OCI-LY7 (cell line): ENCODE data around the gene RSPH6A. TPM values are rescaled to one million over a fixed set of nuclear protein-coding genes. Genes with fewer than 3 reads are reported as not detected.

Experiments used
- BruUV-seq: library from RNA; stranded (reverse); fragments of 400-500 nt; replicated peaks from 2 replicates; lab custom pipeline; 2021; lab: Mats Ljungman, UMichigan
- CTCF ChIA-PET: fragments of 300-600 bp; sonication (Branson Sonifier 250); formaldehyde crosslinking; loops from one replicate; lab custom pipeline; 2022; ENCODE audit warnings: antibody characterized with exemption; ENCODE audit not compliant: unreplicated experiment; lab: Charles Lee
- POLR2A ChIA-PET: fragments of 300-600 bp; sonication (Branson Sonifier 250); formaldehyde crosslinking; loops from one replicate; lab custom pipeline; 2022; ENCODE audit warnings: antibody characterized with exemption; lab: Charles Lee
- DNase-seq: peaks from one replicate; pipeline ENCODE4 v3.0.0-alpha.2; 2015; ENCODE audit warnings: low spot score
- H2AFZ ChIP-seq: fragments of 200-600 bp; sonication (generic), shearing (Covaris generic); 2 replicates; pipeline ENCODE4 v1.6.1; 2014; ENCODE audit warnings: mild to moderate bottlenecking, antibody characterized with exemption, low read length, moderate library complexity
- H3K27ac ChIP-seq: fragments of 200-600 bp; sonication (generic); 2 replicates; pipeline ENCODE4 v1.5.1; 2014; ENCODE audit warnings: mixed run types, low read depth, mild to moderate bottlenecking, moderate library complexity, low read length, inconsistent platforms; ENCODE audit not compliant: poor library complexity, severe bottlenecking
- H3K36me3 ChIP-seq: fragments of 200-600 bp; sonication (generic); 2 replicates; pipeline ENCODE4 v1.6.1; 2014; ENCODE audit warnings: mild to moderate bottlenecking, antibody characterized with exemption, low read length, moderate library complexity, mixed read lengths; ENCODE audit not compliant: insufficient read depth
- H3K4me1 ChIP-seq: fragments of 200-600 bp; sonication (generic); 2 replicates; pipeline ENCODE4 v1.5.1; 2014; ENCODE audit warnings: mild to moderate bottlenecking, low read length; ENCODE audit not compliant: insufficient read depth, poor library complexity, severe bottlenecking
- H3K4me2 ChIP-seq: fragments of 200-600 bp; sonication (generic); 2 replicates; pipeline ENCODE4 v1.6.1; 2014; ENCODE audit warnings: mild to moderate bottlenecking, low read length
- H3K4me3 ChIP-seq: fragments of 200-600 bp; sonication (generic); 2 replicates; pipeline ENCODE4 v1.5.1; 2014; ENCODE audit warnings: mild to moderate bottlenecking, low read depth, low read length; ENCODE audit not compliant: poor library complexity, severe bottlenecking
- H3K79me2 ChIP-seq: fragments of 200-600 bp; sonication (generic); 2 replicates; pipeline ENCODE4 v1.6.1; 2016; ENCODE audit warnings: low read depth, mild to moderate bottlenecking, low read length, moderate library complexity, mixed read lengths; ENCODE audit not compliant: insufficient read depth
- H3K9me2 ChIP-seq: fragments of 200-600 bp; sonication (generic); 2 replicates; pipeline ENCODE4 v1.6.1; 2016; ENCODE audit warnings: mild to moderate bottlenecking, low read length, mixed read lengths; ENCODE audit not compliant: insufficient read depth
- H3K9me3 ChIP-seq: fragments of 200-600 bp; sonication (generic); 2 replicates; pipeline ENCODE4 v1.6.1; 2014; ENCODE audit warnings: mild to moderate bottlenecking, mixed run types, low read length, mixed read lengths
- H4K20me1 ChIP-seq: fragments of 200-600 bp; sonication (generic); 2 replicates; pipeline ENCODE4 v1.6.1; 2014; ENCODE audit warnings: mild to moderate bottlenecking, antibody characterized with exemption, low read length, moderate library complexity, mixed read lengths; ENCODE audit not compliant: insufficient read depth
- EZH2phosphoT487 ChIP-seq: fragments of 200-600 bp; sonication (generic); IDR thresholded peaks from 2 replicates; pipeline ENCODE4 v1.6.1; 2018; ENCODE audit warnings: low read depth, borderline replicate concordance, mild to moderate bottlenecking, mixed run types, antibody characterized with exemption, low read length, moderate library complexity, mixed read lengths
- intact Hi-C: fragments of 100-400 bp; cut with micrococcal nuclease; formaldehyde crosslinking; loops from one replicate; pipeline ENCODE4 v1.10.0; 2022; ENCODE audit not compliant: unreplicated experiment
- total RNA-seq, 2 experiments: library from RNA; depleted of rRNA in 1 of 2; stranded (reverse); fragments of >200 nt in 1 of 2; shearing (Covaris generic) in 1 of 2; gene quantifications; 2 replicates each; pipeline ENCODE4 v1.2.3, GENCODE V29; 2014 to 2022
- TF ChIP-seq, protein P1 (sequence below): fragments of 200-600 bp; sonication (generic); conservative IDR thresholded peaks from 2 replicates; pipeline ENCODE4 v1.5.1; 2014; ENCODE audit warnings: mild to moderate bottlenecking, antibody characterized with exemption, low read length, moderate library complexity, mixed read lengths

RSPH6A gene
- total RNA-seq, 2 experiments from 2014 or later: 0.16 to 0.72 TPM

DNA sequence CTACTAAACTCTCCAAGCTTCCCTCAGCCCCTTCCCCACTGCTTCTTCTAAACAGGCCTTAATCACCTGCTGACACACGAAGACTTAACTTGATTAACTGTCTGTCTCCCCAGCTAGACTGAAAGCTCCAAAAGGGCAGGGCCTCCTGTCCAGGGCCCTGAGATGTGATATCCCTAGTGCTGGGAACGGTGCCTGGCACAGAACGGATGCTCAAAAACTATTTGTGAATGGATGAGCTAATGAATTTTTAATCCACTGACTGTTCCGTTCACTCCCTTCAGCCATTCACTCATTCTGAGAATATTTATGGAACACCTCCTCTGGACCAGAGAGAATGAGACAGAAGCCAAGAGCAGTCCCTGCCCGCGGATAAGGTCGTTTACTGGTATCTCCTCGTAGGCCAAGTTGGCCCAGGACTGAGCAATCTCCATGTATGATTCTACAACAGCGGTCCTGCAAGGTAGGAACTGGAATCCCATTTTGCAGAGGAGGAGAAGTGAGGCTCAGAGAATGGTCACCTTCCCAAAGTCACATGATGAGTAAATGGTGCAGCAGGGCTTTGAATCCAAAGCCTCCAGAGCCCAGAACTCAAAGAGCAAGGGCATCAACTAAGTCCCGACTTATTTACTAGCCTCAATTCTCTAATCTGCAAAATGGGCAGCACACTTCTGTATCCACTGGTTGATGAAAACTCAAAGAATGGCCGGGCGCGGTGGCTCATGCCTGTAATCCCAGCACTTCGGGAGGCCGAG is 25.9 kb downstream of the RSPH6A start:
- Histone ChIP-seq H3K9me2 (no peaks in the 10 kb centered on the region), H3K4me3 (no peak overlapping the region), H3K79me2 (peaks cover 11% of the 10 kb centered on the region; the same call in 1 of the 2 replicates), H2AFZ (no peak overlapping the region), H3K36me3 (peaks cover 39% of the 10 kb centered on the region), H4K20me1 (peaks cover 11% of the 10 kb centered on the region; the same call in 1 of the 2 replicates), H3K4me1 (peaks cover 25% of the 10 kb centered on the region), H3K4me2 (no peak overlapping the region), H3K9me3 (no peaks in the 10 kb centered on the region), H3K27ac (no peak overlapping the region)
- POLR2A ChIA-PET: no interaction called here
- DNase-seq: no peak
- TF ChIP-seq, protein P1, sequence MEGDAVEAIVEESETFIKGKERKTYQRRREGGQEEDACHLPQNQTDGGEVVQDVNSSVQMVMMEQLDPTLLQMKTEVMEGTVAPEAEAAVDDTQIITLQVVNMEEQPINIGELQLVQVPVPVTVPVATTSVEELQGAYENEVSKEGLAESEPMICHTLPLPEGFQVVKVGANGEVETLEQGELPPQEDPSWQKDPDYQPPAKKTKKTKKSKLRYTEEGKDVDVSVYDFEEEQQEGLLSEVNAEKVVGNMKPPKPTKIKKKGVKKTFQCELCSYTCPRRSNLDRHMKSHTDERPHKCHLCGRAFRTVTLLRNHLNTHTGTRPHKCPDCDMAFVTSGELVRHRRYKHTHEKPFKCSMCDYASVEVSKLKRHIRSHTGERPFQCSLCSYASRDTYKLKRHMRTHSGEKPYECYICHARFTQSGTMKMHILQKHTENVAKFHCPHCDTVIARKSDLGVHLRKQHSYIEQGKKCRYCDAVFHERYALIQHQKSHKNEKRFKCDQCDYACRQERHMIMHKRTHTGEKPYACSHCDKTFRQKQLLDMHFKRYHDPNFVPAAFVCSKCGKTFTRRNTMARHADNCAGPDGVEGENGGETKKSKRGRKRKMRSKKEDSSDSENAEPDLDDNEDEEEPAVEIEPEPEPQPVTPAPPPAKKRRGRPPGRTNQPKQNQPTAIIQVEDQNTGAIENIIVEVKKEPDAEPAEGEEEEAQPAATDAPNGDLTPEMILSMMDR: no peak
- no peak for TF ChIP-seq EZH2phosphoT487
- CTCF ChIA-PET: no interaction called here
- no TSS peak for BruUV-seq
- intact Hi-C loops: no loop called here

DNA sequence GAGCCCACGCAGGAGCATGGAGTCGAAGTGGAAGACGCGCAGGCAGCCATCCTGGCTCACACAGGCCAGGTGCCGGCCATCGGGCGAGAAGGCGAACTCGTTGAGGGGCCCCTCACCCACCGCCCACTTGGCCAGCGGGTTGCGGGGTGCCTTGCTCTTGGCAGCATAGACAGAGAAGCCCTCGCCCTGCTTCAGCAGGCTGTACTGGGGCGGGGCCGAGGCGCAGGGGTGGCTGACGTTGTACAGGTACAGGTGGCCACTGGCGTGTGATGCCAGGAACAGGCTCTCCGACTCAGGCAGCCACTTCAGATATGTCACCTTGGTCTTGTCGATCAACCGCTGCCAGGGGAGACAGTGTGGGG is 28.6 kb downstream of the RSPH6A start:
- H3K4me2 ChIP-seq: no peak overlapping the region
- ChIA-PET CTCF (no interaction called here), POLR2A (no interaction called here)
- no peak for DNase-seq
- intact Hi-C loops: no loop called here
- no peak overlapping the region for H3K4me3 ChIP-seq
- H3K4me1 ChIP-seq: peaks cover 9% of the 10 kb centered on the region
- no peak overlapping the region for H2AFZ ChIP-seq
- TF ChIP-seq EZH2phosphoT487: no peak
- TF ChIP-seq, protein P1: no peak
- peaks cover 39% of the 10 kb centered on the region for H3K36me3 ChIP-seq
- no peaks in the 10 kb centered on the region for H3K9me2 ChIP-seq
- no peak overlapping the region for H3K27ac ChIP-seq
- BruUV-seq: no TSS peak
- no peaks in the 10 kb centered on the region for H3K9me3 ChIP-seq
- H4K20me1 ChIP-seq: peaks cover 6% of the 10 kb centered on the region; the same call in 1 of the 2 replicates
- H3K79me2 ChIP-seq: peaks cover 4% of the 10 kb centered on the region; the same call in 1 of the 2 replicates

DNA sequence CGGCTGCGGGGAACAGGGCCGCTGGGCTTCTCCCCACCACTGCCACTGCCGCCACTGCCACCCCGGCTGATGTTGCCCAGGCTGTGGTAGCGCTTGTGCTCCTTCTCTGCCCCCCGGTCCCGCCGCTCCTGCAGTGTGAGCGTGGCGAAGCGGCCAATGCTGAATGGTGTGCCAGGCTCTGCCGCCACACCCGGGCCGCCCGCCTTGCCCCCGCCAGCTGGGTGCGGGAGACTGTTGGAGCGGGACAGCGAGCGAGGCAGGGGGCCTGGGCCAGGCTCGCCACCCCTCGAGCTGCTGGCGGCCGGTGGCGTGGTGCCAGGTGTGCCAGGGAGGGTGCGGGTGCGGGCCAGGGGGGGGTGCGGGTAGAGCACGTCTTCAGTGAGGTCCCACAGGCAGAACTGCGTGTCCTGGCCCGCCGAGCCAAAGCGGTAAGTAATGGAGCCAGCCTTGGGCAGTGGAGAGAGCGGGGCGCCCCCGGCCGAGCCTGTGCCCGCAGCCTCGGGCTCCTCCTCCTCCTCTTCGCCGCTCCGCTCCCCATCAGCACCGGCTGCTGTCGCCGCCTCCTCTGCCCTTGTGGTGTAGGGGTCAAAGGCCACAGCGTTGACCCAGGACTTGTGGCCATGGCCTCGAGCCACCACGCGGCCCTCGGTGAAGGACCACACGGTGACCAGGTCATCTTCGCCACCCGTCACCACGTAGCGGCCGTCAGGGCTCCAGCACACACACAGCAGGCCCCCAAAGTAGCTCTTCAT is 29.2 kb downstream of the RSPH6A start:
- DNase-seq: no peak
- no peak overlapping the region for H3K4me3 ChIP-seq
- CTCF ChIA-PET: no interaction called here

More for the DNA sequence above, 29.2 kb downstream of the RSPH6A start:
- Histone ChIP-seq H3K9me2 (no peaks in the 10 kb centered on the region), H3K27ac (no peak overlapping the region), H3K4me2 (no peak overlapping the region), H3K4me1 (peaks cover 4% of the 10 kb centered on the region), H4K20me1 (peaks cover 4% of the 10 kb centered on the region; the same call in 1 of the 2 replicates), H3K79me2 (no peaks in the 10 kb centered on the region), H3K9me3 (no peaks in the 10 kb centered on the region), H2AFZ (no peak overlapping the region), H3K36me3 (peaks cover 39% of the 10 kb centered on the region)
- POLR2A ChIA-PET: no interaction called here
- BruUV-seq: no TSS peak
- TF ChIP-seq, protein P1: no peak
- TF ChIP-seq EZH2phosphoT487: no peak
- intact Hi-C loops: no loop called here
